Stomach (tissue), 4 donors: ENCODE measurements around the gene CNTN4.

Source experiments
- CTCF ChIP-seq, 7 experiments: fragments of 450-650 bp in 4 of 7; fragments of 200-600 bp in 3 of 7; sonication (generic) in 3 of 7; IDR thresholded peaks; one replicate each; pipeline ENCODE4 v1.5.1; 2016 to 2019; ENCODE audit warnings: antibody characterized with exemption in 7 of 7, control low read depth in 2 of 7, mild to moderate bottlenecking in 1 of 7
- POLR2A ChIP-seq, 4 donors: fragments of 450-650 bp; IDR thresholded peaks; one replicate each; pipeline ENCODE4 v1.6.1; 2016; ENCODE audit warnings: antibody characterized with exemption in 4 of 4, control low read depth in 2 of 4, mild to moderate bottlenecking in 1 of 4, moderate library complexity in 1 of 4
- POLR2AphosphoS5 ChIP-seq, 3 donors: sonication (generic); formaldehyde crosslinking; IDR thresholded peaks; one replicate each; pipeline ENCODE4 v1.6.1; 2016; ENCODE audit warnings: antibody characterized with exemption in 3 of 3

GRCh38 chr3:2468816-2469215 is 370.1 kb downstream of the CNTN4 start:
- TF ChIP-seq CTCF (IDR thresholded peaks at IDR 0.05) (no peak), POLR2A (IDR thresholded peaks at IDR 0.05) (no peak), POLR2AphosphoS5 (IDR thresholded peaks at IDR 0.05) (no peak)
